NCI-H1930 (cell line): ENCODE data around the gene NFIX.

Experiments
- DNase-seq, 2 experiments: peaks; one replicate each; lab custom pipeline; 2025; lab: John Stamatoyannopoulos, UW

The NFIX gene

DNA sequence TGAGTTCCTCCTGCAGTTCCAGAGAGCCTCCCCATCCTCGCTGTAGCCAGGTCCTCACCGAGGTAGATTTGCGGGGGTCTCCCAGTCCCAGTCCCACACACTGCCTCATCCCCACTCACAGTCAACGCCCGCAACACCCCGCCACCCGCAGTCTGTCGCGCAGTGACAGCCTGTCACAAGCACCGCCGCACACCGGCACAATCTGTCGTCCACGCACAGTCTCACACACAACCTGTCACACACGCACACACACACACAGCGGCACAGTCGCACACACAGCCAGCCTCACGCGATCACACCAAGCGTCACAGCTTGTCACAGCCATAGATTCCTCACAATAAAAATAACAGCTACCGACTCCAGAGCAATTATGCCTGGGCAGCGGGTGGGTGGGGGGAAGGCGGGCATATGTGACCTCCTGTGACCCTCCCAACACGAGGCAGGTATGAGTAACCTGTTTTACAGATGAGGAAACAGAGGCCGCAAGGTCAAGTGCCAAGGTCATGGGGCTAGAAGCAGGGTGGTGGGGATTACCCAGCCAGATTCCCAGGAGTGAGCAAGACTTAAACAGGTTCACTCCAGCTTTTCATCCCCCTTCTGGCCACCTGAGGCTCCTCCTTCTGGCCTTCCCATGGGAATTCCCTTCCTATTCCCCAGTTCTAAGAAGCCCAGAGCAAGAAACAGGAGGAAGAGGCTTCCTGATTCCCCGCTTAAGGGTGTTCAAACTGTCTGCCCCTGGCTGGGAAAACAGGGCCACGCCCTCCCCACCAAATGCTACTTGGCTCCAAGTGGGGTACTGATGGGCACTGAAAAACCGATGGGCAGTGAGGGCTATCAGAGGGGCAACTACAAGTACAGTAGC, 13.9 kb downstream of the NFIX start:
- no peak for DNase-seq

- no peak for DNase-seq
These were observed 15.0 kb downstream of the NFIX start for GRCh38 chr19:13010038-13010991.

DNA sequence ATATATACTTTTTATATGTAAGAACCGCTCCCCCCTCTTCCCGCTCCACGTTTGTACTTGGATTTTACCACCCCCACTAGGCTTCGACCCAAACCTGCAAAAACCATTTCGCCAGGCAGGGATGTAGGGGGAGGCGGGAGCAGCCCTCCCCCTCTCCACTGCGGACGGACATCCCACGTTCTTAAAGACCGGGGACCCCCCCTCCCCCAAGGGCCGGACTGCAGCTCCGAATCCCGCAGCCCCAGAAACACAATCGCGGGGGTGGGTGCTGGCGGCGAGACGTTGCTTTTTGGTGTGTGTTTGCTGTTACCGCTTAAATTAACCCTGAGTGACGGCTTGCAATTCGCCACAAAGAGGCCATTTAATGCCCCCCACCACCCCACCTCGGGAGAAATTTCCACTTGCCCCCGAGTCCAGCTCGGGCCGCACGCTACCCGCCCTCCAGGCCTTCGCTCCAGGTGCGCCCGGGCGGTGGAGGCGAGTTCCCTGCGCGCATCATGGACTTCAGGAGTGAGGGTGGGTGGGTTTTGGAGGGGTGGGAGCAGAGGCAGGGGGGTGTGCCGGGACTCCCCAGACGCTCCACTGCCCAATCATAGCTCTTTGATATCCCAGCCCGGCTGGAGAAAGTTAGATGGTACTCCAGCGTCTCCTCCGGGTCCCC, 15.8 kb downstream of the NFIX start:
- no peak for DNase-seq

DNA sequence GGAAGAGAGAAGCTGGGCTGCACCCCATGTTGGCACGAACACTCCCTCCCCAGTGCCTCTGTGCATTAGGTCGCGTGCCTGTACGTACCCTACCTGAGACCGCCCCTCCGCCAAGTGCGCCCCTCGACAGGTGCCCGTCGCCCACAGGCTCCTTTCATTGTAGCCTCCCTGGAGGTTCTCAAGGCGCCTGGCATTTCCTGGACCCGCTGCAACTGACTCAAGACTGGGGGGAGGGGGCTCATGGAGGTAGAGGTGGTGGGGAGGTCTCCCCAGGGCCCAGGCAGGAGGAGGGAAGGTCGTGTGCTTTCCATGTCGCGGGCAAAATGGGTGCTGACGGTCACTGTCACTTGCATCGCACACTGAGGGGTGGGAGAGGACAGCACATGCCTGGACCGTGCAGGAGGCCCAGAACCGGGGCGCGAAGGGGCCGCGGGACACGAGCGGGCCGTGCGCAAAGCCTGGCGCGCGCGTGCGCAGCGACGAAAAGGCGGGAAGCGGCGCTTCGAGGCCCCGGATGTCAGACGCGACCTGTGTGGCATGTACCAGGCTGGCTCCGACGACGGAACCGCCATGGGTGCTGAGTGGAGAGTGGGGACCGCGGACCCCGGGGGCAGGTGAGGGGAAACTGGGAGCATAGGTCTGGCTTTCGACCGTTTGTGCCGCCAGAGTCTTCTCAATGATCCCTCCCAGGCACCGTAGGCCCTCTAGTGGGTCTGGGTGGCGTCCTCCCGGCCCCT, 16.5 kb downstream of the NFIX start:
- no peak for DNase-seq

GRCh38 chr19:13012390-13012689, 17.1 kb downstream of the NFIX start:
- DNase-seq: no peak

DNA sequence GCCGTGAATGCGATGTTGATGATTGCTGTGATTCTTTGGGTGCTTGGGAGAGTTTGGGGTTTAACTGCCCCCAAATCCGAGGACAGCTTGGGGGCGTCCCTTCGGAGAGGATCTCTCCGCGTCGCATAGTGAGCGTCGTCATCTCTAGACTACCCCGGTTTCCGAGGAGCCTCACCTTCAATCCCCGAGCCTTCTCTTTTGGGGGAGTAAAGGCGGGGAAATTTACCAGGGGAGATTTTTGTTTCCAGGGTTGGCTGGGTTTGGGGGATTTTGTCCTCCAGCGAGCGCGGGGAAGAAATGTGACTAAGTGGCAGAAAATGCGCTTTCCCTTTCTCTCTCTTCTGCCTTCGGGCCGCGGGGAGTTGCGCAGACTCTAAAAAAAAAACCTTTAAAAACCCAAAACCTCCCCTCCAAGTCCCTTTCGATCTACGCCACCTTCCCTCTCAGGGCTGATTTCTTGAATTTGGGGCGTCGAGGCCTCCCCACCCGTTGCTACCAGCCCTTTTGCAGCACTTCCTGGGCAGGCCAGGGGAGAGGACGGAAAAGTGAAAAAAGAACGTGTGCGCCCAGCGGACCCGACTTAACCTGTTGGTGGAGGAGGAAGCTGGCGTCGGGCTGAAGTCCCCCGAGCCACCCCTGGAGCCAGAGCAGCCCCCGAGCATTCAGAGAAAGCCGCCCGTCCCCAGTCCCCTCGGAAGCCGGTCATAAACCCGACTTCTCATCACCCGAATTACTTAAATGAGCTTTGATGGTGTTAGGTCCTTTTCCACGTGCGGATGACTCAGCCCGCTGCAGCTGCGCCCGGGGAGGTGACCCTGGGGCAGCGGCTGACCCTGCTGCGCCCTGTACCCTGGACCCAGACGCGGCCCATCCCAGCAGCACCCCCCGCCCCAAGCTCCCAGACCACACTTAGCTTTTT, 17.7 kb downstream of the NFIX start:
- DNase-seq: no peak

DNA sequence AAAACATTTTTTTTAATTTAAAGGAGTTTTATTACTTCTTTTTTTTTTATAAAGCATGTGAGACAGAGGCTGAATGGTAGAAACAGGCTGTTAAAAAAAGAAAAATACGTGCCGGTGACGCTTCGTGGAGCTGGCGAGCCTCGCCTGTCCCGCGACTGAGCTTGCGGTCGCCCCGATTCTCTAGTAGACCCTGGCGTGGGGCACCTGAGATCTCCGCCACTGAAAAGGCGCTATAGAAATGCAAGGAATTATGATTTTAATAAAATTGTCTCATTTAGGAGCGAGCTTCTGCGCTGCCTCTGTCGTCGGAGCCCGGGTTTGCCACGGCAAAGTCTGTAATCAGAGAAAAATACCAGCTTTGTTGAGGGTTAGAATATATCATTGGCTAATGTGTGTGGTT, 18.4 kb downstream of the NFIX start:
- no peak for DNase-seq

- DNase-seq: no peak
These were observed 19.0 kb downstream of the NFIX start for GRCh38 chr19:13014101-13014920.

- DNase-seq: no peak
These were observed 19.6 kb downstream of the NFIX start for GRCh38 chr19:13014921-13015280.

- DNase-seq: no peak
These were observed 20.3 kb downstream of the NFIX start for GRCh38 chr19:13015361-13016223.

DNA sequence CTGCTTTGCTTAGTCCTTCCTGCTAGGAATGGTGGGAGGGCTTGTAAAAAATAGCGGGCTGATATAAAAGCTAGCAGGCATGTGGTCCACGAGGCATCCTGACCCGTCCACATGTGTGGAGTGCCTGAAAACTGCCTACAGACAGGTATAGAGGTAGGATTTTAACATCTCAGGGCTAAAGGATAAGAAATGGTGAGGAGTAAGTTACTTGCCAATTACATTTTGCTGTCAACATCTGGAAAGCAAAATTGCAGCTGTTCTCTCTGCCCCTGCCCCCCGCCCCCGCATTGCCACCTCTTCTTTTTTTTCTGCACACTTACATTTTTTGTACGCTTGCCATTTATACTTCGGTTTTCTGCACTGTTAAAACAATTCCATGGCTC, 21.0 kb downstream of the NFIX start:
- DNase-seq: no peak

DNA sequence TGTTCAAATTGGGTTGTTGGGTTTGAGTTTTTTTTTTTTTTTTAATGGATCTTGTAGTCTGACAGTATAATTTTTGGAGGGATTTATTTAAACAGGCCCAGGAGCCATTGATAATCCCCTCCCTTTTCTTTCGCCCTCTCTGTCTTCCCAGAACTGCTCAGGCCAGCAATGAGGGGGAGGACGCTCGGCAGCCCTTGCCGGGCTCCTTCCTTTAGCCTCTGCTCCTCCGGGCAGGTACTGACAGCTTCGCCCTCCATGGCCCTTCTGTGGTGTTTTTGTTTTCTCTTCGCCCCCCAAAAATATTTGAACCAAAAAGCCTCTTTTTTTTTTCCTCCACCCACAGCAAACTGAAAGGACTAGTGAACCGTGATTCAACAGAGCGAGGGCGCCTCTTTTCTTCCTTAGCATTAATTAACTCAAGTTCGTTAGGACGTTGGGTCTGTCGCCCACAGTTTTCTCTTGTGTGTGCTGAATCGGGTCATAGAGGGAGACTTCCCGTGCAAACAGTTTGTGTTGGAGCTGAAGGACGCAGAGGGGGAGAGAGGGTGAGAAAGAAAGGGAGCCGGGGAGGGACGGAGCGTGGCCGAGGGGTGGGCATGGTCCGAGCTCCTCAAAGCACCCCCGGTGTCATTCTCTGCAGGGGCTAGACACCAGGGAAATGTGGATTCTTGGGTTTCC, 21.5 kb downstream of the NFIX start:
- DNase-seq: no peak

GRCh38 chr19:13017306-13018034, 22.2 kb downstream of the NFIX start:
- DNase-seq: no peak

GRCh38 chr19:13018035-13018914, 23.0 kb downstream of the NFIX start:
- DNase-seq: no peak

GRCh38 chr19:13019332-13019731, 24.1 kb downstream of the NFIX start:
- no peak for DNase-seq

DNA sequence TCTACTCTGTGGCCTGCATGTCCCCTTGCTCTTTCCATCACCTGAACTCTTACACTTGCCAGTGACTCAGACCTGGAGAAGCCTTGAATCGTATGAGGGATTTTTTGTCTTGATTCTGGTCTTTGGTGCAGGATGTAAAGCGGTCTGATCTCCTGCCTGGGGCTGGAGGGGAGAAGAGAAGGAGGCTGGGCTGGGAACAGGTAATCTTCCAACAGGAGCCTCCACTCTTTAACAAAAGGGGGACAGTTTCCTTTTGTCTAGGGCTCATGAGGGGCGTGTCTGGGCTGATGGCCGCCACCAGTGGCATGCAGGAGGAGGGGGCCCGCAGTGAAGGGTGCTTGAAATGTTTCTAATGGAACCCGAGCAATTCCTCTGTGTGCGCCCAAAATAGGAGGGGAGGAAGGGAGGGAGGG, 24.7 kb downstream of the NFIX start:
- DNase-seq: no peak
